Left lung (tissue), 10 donors: ENCODE measurements around the gene FAM221A. TPM values are rescaled to one million over a fixed set of nuclear protein-coding genes. Genes with fewer than 3 reads are reported as not detected.

Source experiments
- ATAC-seq: fragments of 200-7000 bp; cut with Tn5 transposase; one replicate; pipeline ENCODE4 v1.9.1; 2020; ENCODE audit warnings: moderate library complexity
- DNase-seq, 4 donors: peaks; one replicate each; pipeline ENCODE4 v3.0.0-alpha.2; 2013 to 2020
- H3K27ac ChIP-seq, 2 donors: fragments of 200-600 bp; sonication (generic) in 1 of 2; one replicate each; pipeline versions ENCODE4 v1.5.0 to v1.8.0; 2020 to 2021
- H3K27me3 ChIP-seq, 2 donors: fragments of 200-600 bp; sonication (generic) in 1 of 2; one replicate each; pipeline versions ENCODE4 v1.5.0 to v1.8.0; 2020 to 2021
- H3K36me3 ChIP-seq, 2 donors: fragments of 200-600 bp; sonication (generic) in 1 of 2; one replicate each; pipeline versions ENCODE4 v1.5.0 to v1.8.0; 2020 to 2021
- H3K4me1 ChIP-seq, 2 donors: fragments of 200-600 bp; one replicate each; pipeline ENCODE4 v1.8.0; 2021
- H3K4me3 ChIP-seq, 2 donors: fragments of 200-600 bp; sonication (generic) in 1 of 2; one replicate each; pipeline versions ENCODE4 v1.5.0 to v1.8.0; 2020 to 2021; ENCODE audit warnings: mild to moderate bottlenecking in 1 of 2
- H3K9me3 ChIP-seq, 2 donors: fragments of 200-600 bp; sonication (generic) in 1 of 2; one replicate each; pipeline versions ENCODE4 v1.5.0 to v1.8.0; 2020 to 2021
- CTCF ChIP-seq, 2 donors: fragments of 200-600 bp; sonication (generic) in 1 of 2; IDR thresholded peaks; one replicate each; pipeline versions ENCODE4 v1.5.0 to v1.8.0; 2021; ENCODE audit warnings: antibody characterized with exemption in 2 of 2
- intact Hi-C, 2 donors: fragments of 100-400 bp; cut with DNase I; formaldehyde crosslinking; loops; one replicate each; pipeline versions ENCODE4 v1.11.2 to v1.14.2; 2022
- polyA plus RNA-seq, 6 donors: library from polyadenylated mRNA; unstranded; fragments of 120-200 nt; gene quantifications; one replicate each; pipeline ENCODE4 v1.2.1, GENCODE V29; 2013; ENCODE audit not compliant: insufficient read length in 6 of 6
- total RNA-seq, 2 donors: library from RNA; stranded (reverse); fragmentation: NEBNext Ultra II Directional; extraction: Animal tissue kit (Norgen Biotek cat#: 25700); gene quantifications; one replicate each; pipeline ENCODE4 v1.2.1, GENCODE V29; 2021
- donor health status: DM: no; HTN: yes; CAD: no.
- donor health status: DM: no; HTN: no; CAD: no.

The FAM221A gene
- total and polyA plus RNA-seq, 8 donors: 7.6 to 19.0 (median 15.4) TPM

DNA sequence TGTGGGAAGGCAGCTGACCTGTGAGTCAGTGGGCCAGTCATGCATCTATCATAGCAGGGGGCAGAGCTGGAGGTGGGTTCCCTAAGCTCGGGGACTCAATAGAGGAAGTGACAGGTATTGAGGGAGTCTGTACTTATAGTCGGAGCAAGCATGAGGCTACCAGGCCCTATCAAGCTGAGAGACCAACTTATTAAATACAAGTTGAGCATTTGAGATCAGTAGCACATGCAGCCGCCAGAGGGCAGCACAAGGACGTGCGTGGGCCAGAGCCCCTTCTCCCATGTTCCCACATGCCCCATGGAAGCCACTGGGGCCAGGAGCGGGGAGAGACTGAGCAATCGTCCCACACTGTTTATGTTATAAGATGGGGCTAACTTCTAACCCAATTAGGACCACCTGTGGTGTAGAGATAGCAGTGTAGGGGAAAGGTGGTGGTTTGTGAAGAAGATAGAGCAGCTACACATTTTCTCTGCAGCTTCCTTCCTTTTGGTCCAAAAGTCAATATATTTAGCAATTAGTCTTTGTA is 17.0 kb downstream of the FAM221A start:
- Histone ChIP-seq H3K9me3 (no peaks in the 10 kb centered on the region), H3K4me3 (no peak overlapping the region), H3K4me1 (no peaks in the 10 kb centered on the region), H3K27ac (no peak overlapping the region), H3K27me3 (no peaks in the 10 kb centered on the region), H3K36me3 (peaks cover 0 to 43% of the 10 kb centered on the region in 2 donors)
- peak; percentile 81 for ATAC-seq
- intact Hi-C loops: no loop called here
- peak in 2 of 4 donors; percentile 47 to 84 for DNase-seq
- peak; percentile 41 to 52 for TF ChIP-seq CTCF (IDR thresholded peaks at IDR 0.05)

DNA sequence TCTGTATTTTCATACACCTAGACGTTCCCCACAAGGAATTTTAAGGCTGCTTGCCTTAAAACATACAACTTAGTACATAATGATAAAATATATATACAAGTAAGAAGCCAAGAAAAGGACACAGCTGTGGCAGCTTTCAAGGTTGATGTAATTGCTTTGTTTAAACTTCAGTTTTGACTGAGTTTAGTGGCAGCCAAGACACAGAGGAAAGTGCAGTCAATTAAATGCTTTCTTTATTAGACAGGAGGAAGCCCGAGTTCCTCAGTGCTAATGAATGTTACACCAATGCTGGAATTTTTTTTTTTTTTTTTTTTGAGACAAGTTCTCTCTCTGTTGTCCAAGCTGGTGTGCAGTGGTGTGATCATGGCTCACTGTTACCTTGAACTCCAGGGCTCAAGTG is 18.8 kb downstream of the FAM221A start:
- no peak for DNase-seq
- H3K27ac ChIP-seq: no peak overlapping the region

DNA sequence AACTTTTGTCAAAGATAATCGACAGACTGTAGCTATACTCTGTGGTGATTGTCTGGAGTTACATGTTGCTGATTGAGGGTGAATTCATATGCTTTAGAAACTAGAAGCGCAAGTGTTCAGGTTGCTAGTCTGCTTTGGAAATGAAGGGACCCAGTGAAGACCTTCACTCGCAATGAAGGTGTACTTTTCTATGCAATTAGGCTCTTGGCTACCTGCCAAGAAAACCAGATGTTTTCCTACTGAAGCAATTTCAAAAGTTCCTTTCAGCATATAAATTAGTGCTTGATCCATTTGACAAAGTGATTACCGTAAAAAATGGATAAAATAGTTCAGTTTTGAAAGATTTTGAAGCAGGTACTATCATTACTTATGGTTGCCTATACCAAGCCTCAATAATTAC is 20.0 kb downstream of the FAM221A start:
- intact Hi-C loops: no loop called here
- Histone ChIP-seq H3K4me3 (no peak overlapping the region), H3K4me1 (no peaks in the 10 kb centered on the region), H3K27me3 (no peaks in the 10 kb centered on the region), H3K9me3 (peaks cover 0 to 8% of the 10 kb centered on the region in 2 donors), H3K36me3 (peaks cover 0 to 42% of the 10 kb centered on the region in 2 donors), H3K27ac (no peak overlapping the region)
- DNase-seq: no peak
- no peak for ATAC-seq
- TF ChIP-seq CTCF (IDR thresholded peaks at IDR 0.05): no peak

More for the DNA sequence above, 18.8 kb downstream of the FAM221A start:
- intact Hi-C loops: no loop called here
- Histone ChIP-seq H3K4me1 (no peaks in the 10 kb centered on the region), H3K4me3 (no peak overlapping the region), H3K27me3 (no peaks in the 10 kb centered on the region), H3K9me3 (no peaks in the 10 kb centered on the region), H3K36me3 (peaks cover 0 to 42% of the 10 kb centered on the region in 2 donors)
- no peak for TF ChIP-seq CTCF (IDR thresholded peaks at IDR 0.05)
- ATAC-seq: no peak

GRCh38 chr7:23709081-23709750 is 29.2 kb downstream of the FAM221A start:
- Histone ChIP-seq H3K9me3 (peaks cover 0 to 22% of the 10 kb centered on the region in 2 donors), H3K4me3 (no peak overlapping the region), H3K27me3 (no peaks in the 10 kb centered on the region), H3K36me3 (peaks cover 0 to 23% of the 10 kb centered on the region in 2 donors), H3K27ac (no peak overlapping the region), H3K4me1 (no peaks in the 10 kb centered on the region)
- intact Hi-C loops: no loop called here
- no peak for ATAC-seq
- no peak for DNase-seq
- TF ChIP-seq CTCF (IDR thresholded peaks at IDR 0.05): no peak

- peaks cover 0 to 15% of the 10 kb centered on the region in 2 donors for H3K9me3 ChIP-seq
- no peak within 1 kb of the TSS for H3K27ac ChIP-seq
- no peak within 1 kb of the TSS for H3K4me3 ChIP-seq
- TF ChIP-seq CTCF (IDR thresholded peaks at IDR 0.05): no peak
- no peaks in the 10 kb centered on the region for H3K27me3 ChIP-seq
- peaks cover 0 to 15% of the 10 kb centered on the region in 2 donors for H3K36me3 ChIP-seq
- intact Hi-C loops: loop anchor here in 1 of 2 donors (5.0 to 10.0 kb wide), 2 partner anchors 138 to 165 kb away; no protein-coding TSS in a partner anchor
- ATAC-seq: no peak
- no peaks in the 10 kb centered on the region for H3K4me1 ChIP-seq
- DNase-seq: peak in 1 of 4 donors; percentile 78
Observed at GRCh38 chr7:23710000-23710399, 30.0 kb downstream of the FAM221A start, which contains the start of gene STK31. Gene STK31, plus strand, starts transcription at chr7:23710219. Its CDS starts 67 bp downstream, at chr7:23710286.
